Stimulated activated CD4-positive, alpha-beta T cell treated with anti-CD3 and anti-CD28 coated beads, TNF-alpha, amount 100 ng/mL, for 1 hour (primary cell): Measurements from ENCODE around the gene SUSD1.

Source experiments
- DNase-seq, 3 donors: peaks; one replicate each; pipeline ENCODE4 v3.0.0-alpha.2; 2020; ENCODE audit warnings: low read depth in 3 of 3, low spot score in 1 of 3

The SUSD1 gene

DNA sequence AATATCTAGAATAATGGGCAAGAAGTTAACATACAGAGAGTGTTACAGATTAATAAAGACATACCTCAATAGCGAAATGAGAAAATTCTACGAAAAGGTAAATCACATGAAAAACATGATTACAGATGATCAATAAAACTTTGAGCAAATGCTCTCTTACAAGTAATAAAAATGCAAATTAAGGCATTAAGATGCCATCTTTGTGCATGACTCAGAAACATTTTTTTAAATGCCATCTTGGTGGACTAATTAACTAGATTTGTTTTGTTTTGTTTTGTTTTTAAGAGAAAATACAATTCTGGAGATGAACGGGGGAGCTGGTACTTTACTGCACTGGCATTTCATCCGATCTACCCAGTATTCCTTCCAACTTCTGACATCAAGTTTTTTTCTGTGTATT, 130.2 kb downstream of the SUSD1 start:
- DNase-seq, result no peak

DNA sequence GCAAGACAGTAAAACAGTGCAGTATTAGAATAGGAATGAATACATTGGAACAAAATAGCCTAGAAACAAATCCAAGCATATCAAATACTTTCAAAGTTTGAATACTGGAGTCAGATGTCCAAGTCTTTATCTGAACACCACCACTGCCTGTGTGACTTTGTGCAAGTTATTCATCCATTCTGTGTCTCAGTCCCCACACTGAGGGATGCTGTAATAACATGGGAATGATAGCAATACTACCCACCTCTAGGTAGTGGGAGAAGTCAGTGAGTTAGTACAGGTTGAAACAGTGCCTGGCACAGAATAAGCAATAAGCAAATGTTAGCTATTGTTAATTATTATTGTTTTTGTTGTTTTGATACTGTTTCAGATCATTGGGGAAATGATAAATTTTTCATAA, 130.9 kb downstream of the SUSD1 start:
- no peak for DNase-seq

DNA sequence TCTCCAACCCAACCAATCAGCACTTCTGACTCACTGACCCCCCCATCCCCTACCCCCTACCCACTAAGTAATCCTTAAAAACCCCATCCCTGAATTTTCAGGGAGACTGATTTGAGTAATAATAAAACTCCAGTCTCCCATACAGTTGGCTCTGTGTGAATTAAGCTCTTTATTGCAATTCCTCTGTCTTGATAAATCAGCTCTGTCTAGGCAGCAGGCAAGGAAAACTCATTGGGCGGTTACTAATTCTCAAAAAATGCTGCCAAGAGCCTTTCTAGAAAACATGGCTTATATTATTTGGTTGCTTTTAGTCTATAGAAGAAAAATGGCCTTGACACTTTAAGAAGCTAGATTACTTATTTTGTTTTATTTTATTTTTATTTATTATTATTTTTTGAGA, 131.7 kb downstream of the SUSD1 start:
- no peak for DNase-seq

DNA sequence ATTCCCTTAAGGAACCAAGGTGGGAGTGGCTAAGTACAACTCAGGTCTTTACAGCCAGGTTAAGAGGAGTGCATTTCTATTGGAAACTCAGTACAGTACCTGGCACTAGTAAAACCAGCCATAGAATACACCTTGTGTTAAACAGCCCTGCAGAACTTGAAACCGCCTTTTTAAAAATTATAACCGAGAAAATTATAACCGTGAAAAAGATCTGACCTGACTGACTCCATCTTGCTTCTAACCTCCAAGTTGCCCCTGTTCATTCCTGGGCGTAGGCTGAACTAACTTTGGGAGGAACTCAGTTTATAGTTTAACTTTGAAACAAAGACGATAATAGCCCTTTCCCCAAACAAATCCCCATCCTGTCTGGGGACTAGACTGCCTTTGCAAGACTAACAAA, 132.3 kb downstream of the SUSD1 start:
- no peak for DNase-seq

DNA sequence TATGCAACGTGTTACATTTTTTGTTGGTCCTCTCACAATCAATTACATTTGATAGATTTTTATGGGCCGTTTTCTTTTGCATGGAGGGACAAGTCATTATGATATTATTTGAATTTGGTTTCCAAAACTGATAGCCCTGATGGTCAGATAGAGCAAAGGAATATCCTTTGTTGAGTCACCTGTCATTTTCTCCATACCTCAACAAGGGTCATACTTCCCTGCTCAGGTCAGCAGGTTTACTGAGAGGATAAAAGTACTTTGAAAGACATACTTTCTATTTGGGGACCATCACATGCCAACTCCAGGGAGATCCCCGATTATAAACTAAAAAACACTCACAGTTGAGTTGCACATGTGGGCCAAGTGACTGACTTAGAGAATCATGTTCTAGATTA, 132.9 kb downstream of the SUSD1 start:
- DNase-seq, result no peak

DNA sequence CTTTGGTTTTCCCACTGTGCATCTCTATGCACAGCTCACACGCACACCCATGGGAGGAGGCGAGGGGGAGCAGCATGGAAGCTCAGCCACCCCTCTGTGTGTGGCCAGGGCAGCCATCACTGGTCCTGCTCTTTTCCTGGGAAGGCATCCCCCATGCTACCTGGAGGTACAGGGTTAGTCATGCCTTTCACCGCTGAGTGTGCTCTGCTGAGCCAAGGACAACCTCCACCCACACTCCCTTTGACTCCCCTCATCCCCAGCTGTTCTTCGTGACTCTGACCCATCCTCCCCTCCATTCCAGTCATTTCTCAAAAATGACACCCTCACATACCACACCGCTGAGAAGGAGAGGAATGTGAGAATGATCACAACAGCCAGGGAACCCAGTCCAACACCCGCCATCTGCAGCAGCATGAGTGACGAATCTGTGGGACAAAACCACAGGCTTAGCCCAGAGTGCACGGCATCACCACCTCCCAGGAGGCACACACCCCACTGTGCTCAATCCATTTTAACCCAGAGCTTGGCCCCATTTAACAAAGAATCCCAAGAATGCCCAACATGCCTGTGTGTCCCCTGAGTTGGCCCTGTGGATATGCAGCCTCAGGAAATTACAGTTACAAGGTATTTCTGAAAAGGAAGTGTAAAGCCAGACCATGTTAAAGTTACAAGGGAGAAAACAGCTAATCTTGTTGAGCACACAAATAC, 133.4 kb downstream of the SUSD1 start:
- no peak for DNase-seq

DNA sequence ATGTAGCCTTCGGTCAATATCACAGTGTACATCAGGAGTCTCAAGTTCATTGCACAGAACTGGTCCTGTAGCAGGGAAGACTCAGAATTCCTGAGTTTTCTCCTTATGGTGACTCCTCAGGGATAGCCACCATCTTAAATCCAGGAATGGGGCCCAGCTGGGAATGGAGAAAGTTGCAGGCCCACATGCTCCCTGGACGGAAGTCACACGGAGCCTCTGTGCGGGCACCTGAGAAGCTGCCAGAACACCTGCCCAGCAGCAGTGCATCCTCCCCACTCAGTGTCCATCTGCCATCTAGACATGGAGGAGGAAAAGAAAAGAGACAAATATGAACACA, 133.9 kb downstream of the SUSD1 start:
- no peak for DNase-seq

DNA sequence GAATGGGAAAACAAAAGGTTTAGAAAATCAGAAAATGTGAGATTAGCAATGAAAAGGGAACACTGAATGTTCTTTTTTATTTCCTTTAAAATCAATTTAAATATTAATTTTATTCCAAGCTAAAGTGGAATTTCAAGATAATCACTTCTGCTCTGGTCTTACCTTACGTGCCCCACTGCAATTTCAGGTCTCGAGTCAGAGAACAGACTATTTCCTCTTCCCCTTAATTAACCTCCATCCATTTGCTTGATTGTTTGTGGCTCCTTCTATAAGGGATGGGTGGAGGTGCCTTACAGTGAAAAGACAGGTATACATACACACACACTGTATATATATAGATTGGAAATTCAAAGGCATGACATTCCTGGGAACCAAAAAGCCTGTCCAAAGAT, 137.1 kb downstream of the SUSD1 start:
- no peak for DNase-seq

DNA sequence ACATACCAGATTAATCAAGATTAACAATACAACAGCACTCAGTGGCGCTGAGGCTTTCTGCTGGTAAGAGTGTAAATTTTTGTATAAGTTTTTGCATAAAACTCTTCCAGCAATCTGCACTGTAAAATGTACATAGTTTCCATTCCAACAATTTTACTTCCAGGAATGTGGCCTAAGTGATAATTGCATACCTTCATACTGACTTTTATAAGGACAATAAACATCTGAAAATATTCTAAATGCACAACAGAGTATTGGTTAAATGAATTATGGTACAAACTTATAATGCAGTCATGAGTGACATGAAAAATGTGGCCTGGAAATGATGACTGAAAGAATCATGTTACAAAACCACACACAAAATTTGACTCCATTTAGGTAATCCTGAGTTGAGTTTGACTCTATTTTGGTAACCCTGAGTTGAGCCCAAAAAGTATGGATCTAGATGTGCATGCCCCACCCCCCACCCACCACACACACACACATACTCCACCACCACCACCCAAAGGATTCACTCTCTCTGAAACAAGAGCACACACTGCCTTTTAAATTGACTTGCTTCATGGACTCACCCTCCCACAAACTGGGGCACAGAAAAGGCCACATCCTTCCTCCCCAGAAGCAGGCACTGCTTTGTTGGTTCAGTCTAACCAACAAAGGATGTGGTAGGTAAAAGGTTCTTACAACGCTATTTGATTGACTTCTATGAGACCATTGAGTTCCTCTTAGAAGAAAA, 137.6 kb downstream of the SUSD1 start:
- DNase-seq, result peak; percentile 15 to 39 (median 38)

DNA sequence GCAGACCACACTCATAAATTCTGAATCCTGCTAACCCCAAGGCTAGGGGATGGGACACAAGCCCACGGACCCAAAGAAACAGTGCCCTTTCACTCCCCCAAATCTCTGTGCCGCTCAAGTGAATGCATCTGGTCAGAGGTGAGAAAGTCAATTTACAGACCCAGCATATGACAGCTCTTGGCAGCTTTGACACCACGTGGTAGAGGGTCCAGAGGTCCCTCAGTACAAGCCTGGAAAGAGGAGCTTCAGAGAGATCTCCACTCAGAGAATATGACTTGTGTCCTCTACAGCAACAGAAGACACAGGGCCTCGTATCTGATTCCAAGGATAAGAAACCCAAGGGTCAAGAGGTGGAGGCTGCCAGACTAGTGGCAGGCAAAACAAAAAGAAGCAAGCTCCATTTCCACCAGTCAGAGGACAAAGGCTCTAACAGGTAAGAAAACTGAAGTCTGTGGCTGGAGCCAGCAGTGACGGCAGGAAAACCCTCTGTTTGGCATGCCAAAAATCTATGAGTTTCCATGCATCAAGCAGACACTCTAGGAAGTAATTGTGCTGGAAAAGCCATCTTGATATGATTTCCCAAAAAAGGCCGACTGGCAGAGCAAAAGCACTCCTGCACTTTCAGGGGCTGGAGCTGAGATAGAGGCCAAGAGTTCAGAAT, 139.8 kb downstream of the SUSD1 start:
- DNase-seq, result no peak

DNA sequence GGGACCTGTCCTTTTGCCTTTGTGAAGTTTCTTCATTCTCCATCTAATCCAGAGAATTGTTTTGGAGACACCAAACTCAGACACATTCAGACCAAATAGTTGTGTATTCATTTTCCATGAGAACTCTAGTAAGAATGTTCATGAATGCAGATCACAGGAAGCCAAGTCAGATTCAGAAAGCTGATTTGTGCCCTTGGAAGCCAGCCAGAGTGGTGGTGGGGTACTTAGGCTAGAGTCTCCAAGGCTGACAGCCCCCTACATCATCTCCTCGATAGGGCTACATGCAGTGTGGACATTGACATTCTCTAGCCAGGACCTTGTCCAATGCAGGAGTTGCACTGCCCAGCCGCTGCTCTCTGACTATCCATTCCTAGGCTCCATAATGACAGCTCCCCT, 140.9 kb downstream of the SUSD1 start:
- no peak for DNase-seq

DNA sequence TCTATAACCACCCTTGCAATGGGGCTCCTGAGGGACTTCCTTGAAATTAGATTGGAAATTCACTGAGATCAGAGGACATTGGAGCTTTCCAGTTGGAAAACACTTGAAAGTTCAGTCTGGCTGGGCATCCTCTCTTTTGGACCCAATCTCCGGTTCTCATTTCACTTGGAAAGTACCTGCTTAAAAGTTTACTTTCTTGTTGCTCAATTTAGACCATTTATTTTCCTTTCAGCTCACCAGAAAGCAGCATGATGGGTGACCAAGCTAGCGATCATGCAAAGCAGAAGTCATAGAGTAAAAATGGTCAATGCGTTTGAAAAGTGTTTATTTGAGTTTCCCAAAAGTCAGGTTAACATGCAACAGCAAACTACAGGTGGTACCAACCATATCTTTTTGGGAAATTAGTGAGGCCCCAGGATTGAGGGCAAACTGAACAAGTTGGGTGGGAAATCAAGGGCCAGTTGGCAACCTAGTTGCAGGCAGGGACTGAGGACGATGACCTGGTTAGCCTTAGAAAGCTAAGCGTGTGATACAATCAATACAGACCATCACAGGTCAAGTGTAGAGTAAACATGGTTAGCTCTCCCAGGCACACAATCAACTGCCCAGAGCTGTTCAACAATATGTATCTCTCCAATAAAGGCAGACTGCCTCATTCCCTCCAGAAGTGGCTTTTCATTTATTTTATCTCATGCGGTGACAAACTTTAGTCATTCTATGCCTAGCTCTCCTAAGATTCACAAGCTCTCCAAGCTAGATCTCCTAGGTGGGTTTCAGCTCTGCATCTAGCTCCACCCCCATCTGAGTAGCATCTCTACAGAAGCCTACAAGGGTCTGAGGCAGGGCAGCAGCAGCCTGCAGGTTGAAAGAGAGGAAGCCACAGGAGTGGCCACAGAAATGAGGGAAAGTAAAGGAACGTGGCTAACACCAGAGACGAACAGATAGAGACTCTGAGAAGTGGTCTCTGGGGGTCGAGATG, 141.6 kb downstream of the SUSD1 start:
- no peak for DNase-seq

DNA sequence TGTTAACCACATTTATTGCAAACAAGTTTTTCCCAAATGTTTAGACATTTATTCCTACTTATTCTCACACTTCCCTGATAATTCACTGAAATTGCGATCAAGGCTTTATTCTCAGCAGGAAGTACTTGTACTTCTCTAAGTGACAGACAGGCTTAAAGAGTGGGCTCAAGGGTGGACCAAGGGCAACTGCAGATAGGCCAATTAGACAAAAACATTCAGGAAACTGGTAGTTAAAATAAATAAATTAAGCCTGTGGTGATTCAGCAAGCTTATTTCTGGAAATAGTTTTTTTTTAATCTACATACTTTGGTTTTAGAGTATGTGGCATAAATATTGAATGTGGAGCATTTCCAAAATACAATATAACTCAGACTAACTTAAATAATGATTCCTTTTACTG, 142.4 kb downstream of the SUSD1 start:
- no peak for DNase-seq

DNA sequence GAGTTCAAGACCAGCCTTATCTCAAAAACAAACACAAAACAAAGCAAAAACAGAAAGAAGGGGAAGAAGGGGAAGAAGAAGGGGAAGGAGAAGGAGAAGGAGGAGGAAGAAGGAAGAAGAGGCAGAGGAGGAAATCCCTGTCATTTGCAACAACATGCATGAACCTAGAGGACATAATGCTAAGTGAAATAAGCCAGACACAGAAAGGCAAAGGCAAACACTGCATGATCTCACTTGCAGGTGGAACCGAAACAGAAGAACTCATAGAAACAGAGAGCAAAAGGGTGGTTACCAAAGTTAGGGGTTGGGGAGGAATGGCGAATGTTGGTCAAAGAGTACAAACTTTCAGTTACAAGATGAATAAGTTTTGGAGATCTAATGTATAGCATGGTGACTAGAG, 143.1 kb downstream of the SUSD1 start:
- DNase-seq, result no peak

DNA sequence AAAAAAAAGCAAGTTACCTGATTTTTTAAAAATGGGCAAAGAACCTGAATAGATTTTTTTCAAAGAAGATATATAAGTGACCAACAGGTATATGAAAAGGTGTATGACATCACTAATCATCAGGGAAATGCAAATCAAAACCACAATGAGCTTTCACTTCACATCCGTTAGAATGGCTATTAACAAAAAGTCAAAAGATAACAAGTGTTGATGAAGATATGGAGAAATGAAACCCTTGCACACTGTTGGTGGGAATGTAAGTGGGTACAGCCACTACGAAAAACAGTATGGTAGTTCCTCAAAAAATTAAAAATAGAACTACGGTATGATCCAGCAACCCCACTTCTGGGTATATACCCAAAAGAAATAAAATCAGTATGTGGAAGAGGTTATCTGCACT, 143.7 kb downstream of the SUSD1 start:
- no peak for DNase-seq

DNA sequence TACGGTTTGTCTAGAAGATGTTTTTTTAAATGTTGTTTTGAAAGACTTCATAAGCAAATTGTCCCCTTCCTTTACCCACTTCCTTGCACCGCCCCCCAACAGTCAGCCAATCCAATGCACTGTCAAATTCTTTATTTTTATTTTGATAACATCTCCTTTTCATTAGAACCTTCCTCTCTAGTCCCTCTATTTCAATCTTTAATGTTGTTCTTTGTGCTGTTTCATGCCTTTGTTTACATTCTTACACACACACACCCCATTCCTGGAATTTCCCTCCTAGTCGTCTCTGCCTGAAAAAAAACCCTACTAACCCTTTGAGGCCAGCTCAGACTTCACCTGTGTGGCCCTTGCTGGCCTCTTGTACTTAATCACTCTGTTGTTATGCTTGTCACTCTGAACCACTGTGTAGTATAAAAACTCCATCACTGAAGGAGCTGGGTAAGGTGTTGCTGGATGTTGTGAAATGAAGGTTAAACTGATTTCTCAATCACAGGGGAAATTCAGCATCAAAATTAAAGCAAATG, 145.1 kb downstream of the SUSD1 start:
- DNase-seq, result no peak

DNA sequence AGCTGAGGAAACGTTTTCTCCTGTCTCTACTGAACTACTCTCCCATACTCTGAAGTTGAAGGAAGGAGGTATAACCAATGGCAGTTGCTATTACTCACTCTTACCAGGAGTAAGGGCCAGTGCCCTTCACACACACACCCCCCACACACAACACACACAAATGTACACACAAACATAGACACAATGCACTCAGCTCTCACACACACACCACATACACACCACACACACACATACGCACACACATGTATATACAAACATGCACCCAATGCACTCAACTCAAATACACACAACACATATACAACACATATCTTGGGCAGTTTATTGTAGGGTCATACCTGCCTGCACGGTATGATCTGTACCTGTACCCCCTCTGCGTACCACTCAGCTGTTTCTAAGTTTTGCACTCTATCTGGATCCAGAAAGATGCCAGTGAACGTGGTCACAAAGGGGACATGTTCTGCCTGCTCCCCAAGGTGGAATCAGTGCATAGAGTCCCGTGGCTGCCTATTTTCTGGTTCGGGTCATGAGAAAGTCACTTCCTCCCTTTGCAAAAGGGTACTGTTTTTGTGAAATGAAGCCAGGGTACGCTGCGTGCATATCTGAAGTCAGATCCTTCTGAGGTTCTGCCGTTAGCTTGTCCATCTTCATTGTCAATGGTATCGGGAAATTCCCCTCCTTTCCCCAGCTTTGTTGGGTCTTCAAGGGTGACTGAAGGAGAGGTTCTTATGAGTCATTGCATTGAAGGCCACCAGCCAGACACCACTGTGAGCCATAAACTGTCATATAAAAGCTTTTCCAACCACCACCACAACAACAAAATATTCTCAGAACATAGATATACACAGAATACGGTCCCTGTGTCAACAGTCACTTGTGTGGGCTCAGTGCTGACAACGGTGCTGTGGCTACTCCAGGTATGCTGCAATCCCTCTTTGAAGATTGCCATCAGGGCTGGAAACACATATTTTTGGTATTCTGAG, 146.6 kb downstream of the SUSD1 start:
- DNase-seq, result no peak

DNA sequence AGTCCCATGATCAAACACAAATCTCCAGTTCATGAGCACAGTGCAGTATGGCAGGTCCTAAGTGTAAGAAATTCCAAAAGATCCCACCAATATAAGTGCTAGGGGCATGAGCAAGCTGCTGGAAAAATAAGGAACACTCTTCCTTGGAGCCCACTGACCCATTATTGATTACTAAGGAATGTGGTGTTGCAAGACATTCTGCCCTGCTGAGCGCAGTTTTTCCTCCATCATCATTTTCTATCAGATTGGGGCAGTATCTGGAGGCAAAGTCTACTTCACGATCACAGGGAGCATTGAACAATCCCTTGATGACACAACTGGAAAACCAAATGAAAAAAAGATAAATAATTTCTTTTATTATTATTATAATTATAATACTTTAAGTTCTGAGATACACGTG, 149.2 kb downstream of the SUSD1 start:
- no peak for DNase-seq

DNA sequence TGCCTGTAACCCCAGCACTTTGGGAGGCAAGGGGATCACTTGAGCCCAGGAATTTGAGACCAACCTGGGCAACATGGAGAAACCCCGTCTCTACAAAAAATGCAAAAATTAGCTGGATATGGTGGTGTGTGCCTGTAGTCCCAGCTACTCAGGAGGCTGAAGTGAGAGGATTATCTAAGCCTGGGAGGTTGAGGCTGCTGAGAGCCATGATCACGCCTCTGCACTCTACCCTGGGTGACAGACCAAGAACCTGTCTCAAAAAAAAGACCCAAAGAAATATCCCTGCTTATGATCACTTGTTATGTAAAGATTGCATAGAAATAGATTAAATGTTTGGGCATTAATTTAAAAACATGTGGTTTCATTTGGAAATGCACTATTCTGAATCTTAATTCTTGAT, 153.4 kb downstream of the SUSD1 start:
- no peak for DNase-seq
